Small intestine (tissue), 7 donors: ENCODE measurements around the gene CLDN16. TPM values are rescaled to one million over a fixed set of nuclear protein-coding genes. Genes with fewer than 3 reads are reported as not detected.
A peak's percentile ranks its signal among the peaks of the same experiment; 100 is the strongest.

ENCODE experiments used
- DNase-seq, 2 donors: peaks; one replicate each; pipeline versions ENCODE4 v3.0.0 to v3.0.0-alpha.2; 2013
- FAIRE-seq: peaks from 2 replicates; lab custom pipeline; 2012; peaks lifted over from hg19 to GRCh38; lab: Jason Lieb, UNC
- H3K27ac ChIP-seq, 3 donors: one replicate each; pipeline ENCODE4 v1.5.1; 2013; ENCODE audit warnings: low read length in 2 of 3, mild to moderate bottlenecking in 2 of 3, control low read depth in 1 of 3, inconsistent platforms in 1 of 3, low read depth in 1 of 3, moderate library complexity in 1 of 3
- H3K27me3 ChIP-seq, 3 donors: one replicate each; pipeline ENCODE4 v1.6.1; 2013; ENCODE audit warnings: low read length in 3 of 3, inconsistent platforms in 1 of 3; ENCODE audit not compliant: control insufficient read depth in 3 of 3, insufficient read depth in 3 of 3
- H3K36me3 ChIP-seq, 3 donors: one replicate each; pipeline ENCODE4 v1.6.1; 2013; ENCODE audit warnings: low read length in 3 of 3, inconsistent platforms in 1 of 3, low read depth in 1 of 3, mild to moderate bottlenecking in 1 of 3, moderate library complexity in 1 of 3; ENCODE audit not compliant: control insufficient read depth in 3 of 3, insufficient read depth in 2 of 3
- H3K4me1 ChIP-seq, 3 donors: one replicate each; pipeline ENCODE4 v1.6.1; 2013; ENCODE audit warnings: low read length in 2 of 3, inconsistent platforms in 1 of 3, low read depth in 1 of 3, mild to moderate bottlenecking in 1 of 3, moderate library complexity in 1 of 3; ENCODE audit not compliant: control insufficient read depth in 3 of 3, insufficient read depth in 2 of 3
- H3K4me3 ChIP-seq, 3 donors: one replicate each; pipeline ENCODE4 v1.5.1; 2013; ENCODE audit warnings: low read length in 3 of 3, control low read depth in 1 of 3, inconsistent platforms in 1 of 3, low read depth in 1 of 3, mild to moderate bottlenecking in 1 of 3, moderate library complexity in 1 of 3
- H3K9me3 ChIP-seq, 2 donors: one replicate each; pipeline ENCODE4 v1.6.1; 2013; ENCODE audit warnings: low read depth in 1 of 2, low read length in 1 of 2; ENCODE audit not compliant: control insufficient read depth in 2 of 2, insufficient read depth in 1 of 2
- WGBS, 3 donors: extraction: QIAGEN DNeasy Blood & Tissue Kit; methylation state at CpG; one replicate each; pipeline ENCODE4 v1.1.7; 2013; 5-methylcytosine and 5-hydroxymethylcytosine counted together
- polyA plus RNA-seq, 4 donors: library from polyadenylated mRNA; stranded (reverse) in 3 of 4; unstranded in 1 of 4; fragments of 200-250 nt in 3 of 4; fragments of 120-200 nt in 1 of 4; gene quantifications; one replicate each; pipeline versions ENCODE4 v1.2.1 to v1.2.3, GENCODE V29; 2013
- donor health status: healthy with polysubstance abuse.
- donor health status: control.
- donor health status: control.
- donor health status: Bipolar disorder and iron deficiency.
- donor health status: healthy.

The CLDN16 gene
- polyA plus RNA-seq, 4 donors = 0.30 TPM; not detected in 3

GRCh38 chr3:190424108-190424477 lies 36.1 kb downstream of the CLDN16 start:
- WGBS, 3 donors = 53 to 60% (median 57%) methylated on average over 2 of the region's 2 CpGs
- Histone ChIP-seq H3K9me3 (no peaks in the 10 kb centered on the region), H3K27ac (no peak overlapping the region), H3K4me3 (no peak overlapping the region), H3K36me3 (no peaks in the 10 kb centered on the region), H3K27me3 (no peaks in the 10 kb centered on the region), H3K4me1 (no peaks in the 10 kb centered on the region)
- DNase-seq (no peak), FAIRE-seq (no peak)

- DNase-seq (peak; percentile 39 to 64), FAIRE-seq (no peak)
- Histone ChIP-seq H3K27ac (no peak overlapping the region), H3K27me3 (no peaks in the 10 kb centered on the region), H3K4me1 (no peaks in the 10 kb centered on the region), H3K9me3 (no peaks in the 10 kb centered on the region), H3K4me3 (no peak overlapping the region), H3K36me3 (no peaks in the 10 kb centered on the region)
- 8 to 25% (median 13%) methylated on average over 16 of the region's 16 CpGs for WGBS, 3 donors
Observed at GRCh38 chr3:190424478-190425439, 36.8 kb downstream of the CLDN16 start.

GRCh38 chr3:190425833-190426232 lies 37.9 kb downstream of the CLDN16 start:
- FAIRE-seq (peak; percentile 72), DNase-seq (no peak)
- Histone ChIP-seq H3K27ac (no peak overlapping the region), H3K27me3 (no peaks in the 10 kb centered on the region), H3K4me3 (no peak overlapping the region), H3K9me3 (no peaks in the 10 kb centered on the region), H3K36me3 (no peaks in the 10 kb centered on the region), H3K4me1 (no peaks in the 10 kb centered on the region)
- WGBS, 3 donors = 86 to 96% (median 94%) methylated on average over 1 of the region's 1 CpG

- H3K27ac ChIP-seq = no peak overlapping the region
- no peaks in the 10 kb centered on the region for H3K9me3 ChIP-seq
- FAIRE-seq (no peak), DNase-seq (no peak)
- H3K36me3 ChIP-seq = no peaks in the 10 kb centered on the region
- no peaks in the 10 kb centered on the region for H3K27me3 ChIP-seq
- no peaks in the 10 kb centered on the region for H3K4me1 ChIP-seq
- WGBS, 3 donors = 78 to 90% (median 79%) methylated on average over 6 of the region's 6 CpGs
- H3K4me3 ChIP-seq = no peak overlapping the region
Observed at GRCh38 chr3:190426806-190427507, 39.0 kb downstream of the CLDN16 start.

GRCh38 chr3:190429681-190430080 lies 41.7 kb downstream of the CLDN16 start:
- H3K4me3 ChIP-seq = no peak overlapping the region

GRCh38 chr3:190430906-190431305 lies 42.9 kb downstream of the CLDN16 start:
- no peaks in the 10 kb centered on the region for H3K27me3 ChIP-seq
- H3K9me3 ChIP-seq = peaks cover 0 to 3% of the 10 kb centered on the region in 2 donors
- no peak for FAIRE-seq
- no peaks in the 10 kb centered on the region for H3K36me3 ChIP-seq
- no peak overlapping the region for H3K4me3 ChIP-seq
- 46 to 63% (median 52%) methylated on average over 2 of the region's 2 CpGs for WGBS, 3 donors
- H3K27ac ChIP-seq = no peak overlapping the region
- no peaks in the 10 kb centered on the region for H3K4me1 ChIP-seq
- DNase-seq = no peak

More at GRCh38 chr3:190429681-190430080, 41.7 kb downstream of the CLDN16 start:
- H3K27ac ChIP-seq = no peak overlapping the region
- no peaks in the 10 kb centered on the region for H3K27me3 ChIP-seq
- no peak for FAIRE-seq
- peaks cover 0 to 3% of the 10 kb centered on the region in 2 donors for H3K9me3 ChIP-seq
- 83 to 96% (median 89%) methylated on average over 2 of the region's 2 CpGs for WGBS, 3 donors
- no peaks in the 10 kb centered on the region for H3K36me3 ChIP-seq
- no peak for DNase-seq
- H3K4me1 ChIP-seq = no peaks in the 10 kb centered on the region

GRCh38 chr3:190432216-190432615 lies 44.3 kb downstream of the CLDN16 start:
- no peak for FAIRE-seq
- no peak overlapping the region for H3K4me3 ChIP-seq

GRCh38 chr3:190433626-190434025 lies 45.7 kb downstream of the CLDN16 start:
- Histone ChIP-seq H3K27me3 (no peaks in the 10 kb centered on the region), H3K9me3 (peaks cover 0 to 3% of the 10 kb centered on the region in 2 donors), H3K4me1 (no peaks in the 10 kb centered on the region), H3K36me3 (no peaks in the 10 kb centered on the region), H3K27ac (no peak overlapping the region), H3K4me3 (no peak overlapping the region)
- no peak for DNase-seq
- FAIRE-seq = no peak
- WGBS, 3 donors = 71 to 88% (median 86%) methylated on average over 4 of the region's 4 CpGs

More at GRCh38 chr3:190432216-190432615, 44.3 kb downstream of the CLDN16 start:
- Histone ChIP-seq H3K36me3 (no peaks in the 10 kb centered on the region), H3K27me3 (no peaks in the 10 kb centered on the region), H3K4me1 (no peaks in the 10 kb centered on the region), H3K27ac (no peak overlapping the region), H3K9me3 (peaks cover 0 to 3% of the 10 kb centered on the region in 2 donors)
- DNase-seq = no peak
